Neuronal stem cell (in vitro differentiated cells): ENCODE data around the gene PCDHGA7.
A peak's percentile ranks its signal among the peaks of the same experiment; 100 is the strongest.

Experiments
- DNase-seq: peaks from one replicate; pipeline ENCODE4 v3.0.0-alpha.2; 2013; ENCODE audit warnings: low spot score
- H2AFZ ChIP-seq: one replicate; pipeline ENCODE4 v1.6.1; 2013; ENCODE audit warnings: mild to moderate bottlenecking, low read length, inconsistent platforms
- H2AK5ac ChIP-seq: 2 replicates; pipeline ENCODE4 v1.6.1; 2013; ENCODE audit warnings: low read depth, mild to moderate bottlenecking, inconsistent platforms, low read length, moderate library complexity, mixed read lengths
- H2BK120ac ChIP-seq: 2 replicates; pipeline ENCODE4 v1.6.1; 2013; ENCODE audit warnings: low read depth, mild to moderate bottlenecking, inconsistent platforms, low read length, moderate library complexity, mixed read lengths
- H2BK12ac ChIP-seq: one replicate; pipeline ENCODE4 v1.6.1; 2013; ENCODE audit warnings: low read length, inconsistent platforms
- H2BK15ac ChIP-seq: 2 replicates; pipeline ENCODE4 v1.6.1; 2013; ENCODE audit warnings: mild to moderate bottlenecking, low read length, inconsistent platforms, mixed read lengths
- H2BK5ac ChIP-seq: one replicate; pipeline ENCODE4 v1.6.1; 2013; ENCODE audit warnings: inconsistent platforms, mild to moderate bottlenecking, low read length, moderate library complexity
- H3K14ac ChIP-seq: one replicate; pipeline ENCODE4 v1.6.1; 2013; ENCODE audit warnings: low read length, inconsistent platforms
- H3K18ac ChIP-seq: 2 replicates; pipeline ENCODE4 v1.6.1; 2013; ENCODE audit warnings: low read length, inconsistent platforms
- H3K23ac ChIP-seq: 2 replicates; pipeline ENCODE4 v1.6.1; 2013; ENCODE audit warnings: low read depth, mild to moderate bottlenecking, mixed read lengths, low read length, inconsistent platforms; ENCODE audit not compliant: poor library complexity
- H3K27ac ChIP-seq: replicated peaks from 3 replicates; pipeline ENCODE4 v1.5.1; 2013; ENCODE audit warnings: low read length, inconsistent platforms
- H3K27me3 ChIP-seq, 3 experiments: 2 replicates each; pipeline ENCODE4 v1.6.1; 2013; ENCODE audit warnings: low read length in 3 of 3, mild to moderate bottlenecking in 2 of 3, inconsistent platforms in 1 of 3, low read depth in 1 of 3, mixed read lengths in 1 of 3, moderate library complexity in 1 of 3; ENCODE audit not compliant: control insufficient read depth in 3 of 3, insufficient read depth in 3 of 3
- H3K36me3 ChIP-seq, 2 donors: replicated peaks in 1 of 2; 2 replicates each; pipeline ENCODE4 v1.6.1; 2013; ENCODE audit warnings: low read length in 2 of 2; ENCODE audit not compliant: control insufficient read depth in 2 of 2, insufficient read depth in 2 of 2
- H3K4ac ChIP-seq: 2 replicates; pipeline ENCODE4 v1.6.1; 2013; ENCODE audit warnings: inconsistent platforms, mild to moderate bottlenecking, low read length, moderate library complexity
- H3K4me1 ChIP-seq, 2 donors: 1 replicate in 1 of 2; 2 replicates in 1 of 2; pipeline ENCODE4 v1.6.1; 2013; ENCODE audit warnings: low read length in 2 of 2, low read depth in 1 of 2; ENCODE audit not compliant: control insufficient read depth in 2 of 2, insufficient read depth in 1 of 2
- H3K4me2 ChIP-seq: one replicate; pipeline ENCODE4 v1.6.1; 2013; ENCODE audit warnings: mild to moderate bottlenecking, low read length, inconsistent platforms; ENCODE audit not compliant: insufficient read depth, poor library complexity, severe bottlenecking
- H3K4me3 ChIP-seq, 2 donors: 2 replicates each; pipeline ENCODE4 v1.5.1; 2013; ENCODE audit warnings: low read length in 2 of 2, mild to moderate bottlenecking in 2 of 2, inconsistent platforms in 1 of 2, moderate library complexity in 1 of 2
- H3K79me1 ChIP-seq: one replicate; pipeline ENCODE4 v1.6.1; 2013; ENCODE audit warnings: low read depth, mild to moderate bottlenecking, inconsistent platforms, low read length, moderate library complexity
- H3K9ac ChIP-seq: one replicate; pipeline ENCODE4 v1.6.1; 2013; ENCODE audit warnings: mild to moderate bottlenecking, low read depth, low read length, inconsistent platforms; ENCODE audit not compliant: poor library complexity
- H3K9me3 ChIP-seq, 2 donors: replicated peaks in 1 of 2; 2 replicates each; pipeline versions ENCODE3 to v1.6.1; 2013; ENCODE audit warnings: low read length in 2 of 2, mild to moderate bottlenecking in 2 of 2, inconsistent platforms in 1 of 2, low read depth in 1 of 2, mixed read lengths in 1 of 2, moderate library complexity in 1 of 2; ENCODE audit not compliant: control insufficient read depth in 2 of 2, insufficient read depth in 1 of 2
- H4K8ac ChIP-seq: one replicate; pipeline ENCODE4 v1.6.1; 2013; ENCODE audit warnings: low read depth, mild to moderate bottlenecking, inconsistent platforms, low read length, moderate library complexity
- H4K91ac ChIP-seq: one replicate; pipeline ENCODE4 v1.6.1; 2013; ENCODE audit warnings: low read length, low read depth, mild to moderate bottlenecking, inconsistent platforms; ENCODE audit not compliant: poor library complexity
- WGBS, 2 donors: extraction: QIAGEN DNeasy Blood & Tissue Kit; methylation state at CpG; one replicate each; pipeline ENCODE4 v1.1.7; 2013; ENCODE audit warnings: missing lambda C conversion rate in 2 of 2, mixed read lengths in 1 of 2; ENCODE audit not compliant: insufficient read length in 2 of 2, insufficient replicate concordance in 1 of 2; ENCODE audit errors: extremely low coverage in 2 of 2; 5-methylcytosine and 5-hydroxymethylcytosine counted together

Gene PCDHGA7

GRCh38 chr5:141369994-141370848, 12.3 kb upstream of the PCDHGA7 start, which contains the start of gene PCDHGB3:
TSS of gene PCDHGB3 (plus strand) at chr5:141370242. CDS start at chr5:141370395, 153 bp downstream.
- H3K4me3 ChIP-seq = no peak within 1 kb of the TSS
- no peak for DNase-seq
- H3K18ac ChIP-seq = peak within 1 kb of the TSS; percentile 53
- H3K27ac ChIP-seq = no peak within 1 kb of the TSS
- no peak within 1 kb of the TSS for H3K4ac ChIP-seq
- H3K9ac ChIP-seq = no peak within 1 kb of the TSS
- H3K4me2 ChIP-seq = no peak within 1 kb of the TSS
- no peak within 1 kb of the TSS for H4K8ac ChIP-seq
- no peak within 1 kb of the TSS for H3K23ac ChIP-seq
- WGBS, 2 donors = no CpG with 5 or more reads among the region's 32 CpGs
- H2BK5ac ChIP-seq = no peak within 1 kb of the TSS
- H3K9me3 ChIP-seq = peaks cover 39 to 55% of the 10 kb centered on the region in 2 donors
- no peak within 1 kb of the TSS for H2BK15ac ChIP-seq
- peak within 1 kb of the TSS; percentile 29 for H2AFZ ChIP-seq
- no peak within 1 kb of the TSS for H2BK120ac ChIP-seq
- no peak within 1 kb of the TSS for H2BK12ac ChIP-seq
- no peak within 1 kb of the TSS for H2AK5ac ChIP-seq
- H3K14ac ChIP-seq = no peak within 1 kb of the TSS
- H3K27me3 ChIP-seq = no peaks in the 10 kb centered on the region
- H4K91ac ChIP-seq = no peak within 1 kb of the TSS
- H3K79me1 ChIP-seq = peaks cover 2% of the 10 kb centered on the region
- no peaks in the 10 kb centered on the region for H3K4me1 ChIP-seq
- H3K36me3 ChIP-seq = peaks cover 0 to 2% of the 10 kb centered on the region in 2 donors

DNA sequence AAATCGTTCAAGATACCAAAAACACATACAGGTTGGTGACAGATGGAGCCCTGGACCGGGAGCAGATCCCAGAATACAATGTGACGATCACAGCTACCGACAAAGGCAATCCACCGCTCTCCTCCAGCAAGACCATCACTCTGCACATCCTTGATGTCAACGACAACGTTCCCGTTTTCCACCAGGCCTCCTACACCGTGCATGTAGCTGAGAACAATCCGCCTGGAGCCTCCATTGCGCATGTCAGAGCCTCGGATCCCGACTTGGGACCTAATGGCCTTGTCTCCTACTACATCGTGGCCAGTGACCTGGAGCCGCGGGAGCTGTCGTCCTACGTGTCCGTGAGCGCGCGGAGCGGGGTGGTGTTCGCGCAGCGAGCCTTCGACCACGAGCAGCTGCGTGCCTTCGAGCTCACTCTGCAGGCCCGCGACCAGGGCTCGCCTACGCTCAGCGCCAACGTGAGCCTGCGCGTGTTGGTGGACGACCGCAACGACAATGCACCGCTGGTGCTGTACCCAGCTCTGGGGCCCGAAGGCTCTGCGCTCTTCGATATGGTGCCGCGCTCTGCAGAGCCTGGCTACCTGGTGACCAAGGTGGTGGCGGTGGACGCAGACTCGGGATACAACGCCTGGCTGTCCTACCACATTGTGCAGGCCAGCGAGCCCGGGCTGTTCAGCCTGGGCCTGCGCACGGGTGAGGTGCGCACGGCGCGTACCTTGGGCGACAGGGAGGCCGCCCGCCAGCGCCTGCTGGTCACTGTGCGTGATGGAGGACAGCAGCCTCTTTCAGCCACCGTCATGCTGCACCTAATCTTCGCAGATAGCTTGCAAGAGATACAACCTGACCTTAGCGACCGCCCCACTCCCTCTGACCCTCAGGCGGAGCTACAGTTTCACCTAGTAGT, 10.7 kb upstream of the PCDHGA7 start:
- H3K23ac ChIP-seq = peak overlapping the region; percentile 75
- no peak for DNase-seq
- H4K91ac ChIP-seq = no peak overlapping the region
- no peak overlapping the region for H2AFZ ChIP-seq
- peak overlapping the region; percentile 65 for H4K8ac ChIP-seq
- H2BK15ac ChIP-seq = no peak overlapping the region
- peaks cover 36 to 42% of the 10 kb centered on the region in 2 donors for H3K9me3 ChIP-seq
- no peak overlapping the region for H2BK5ac ChIP-seq
- peaks cover 0 to 1% of the 10 kb centered on the region in 2 donors for H3K36me3 ChIP-seq
- no peaks in the 10 kb centered on the region for H3K79me1 ChIP-seq
- no peak overlapping the region for H2AK5ac ChIP-seq
- peak overlapping the region; percentile 56 for H3K14ac ChIP-seq
- H3K4me2 ChIP-seq = no peak overlapping the region
- peak overlapping the region in 1 of 2 donors; percentile 12 for H3K4me3 ChIP-seq
- peak overlapping the region; percentile 76 for H3K4ac ChIP-seq
- no CpG with 5 or more reads among the region's 69 CpGs for WGBS, 2 donors
- H3K18ac ChIP-seq = no peak overlapping the region
- H3K4me1 ChIP-seq = no peaks in the 10 kb centered on the region
- no peaks in the 10 kb centered on the region for H3K27me3 ChIP-seq
- no peak overlapping the region for H3K27ac ChIP-seq
- no peak overlapping the region for H2BK120ac ChIP-seq
- no peak overlapping the region for H3K9ac ChIP-seq
- H2BK12ac ChIP-seq = no peak overlapping the region

- H2BK5ac ChIP-seq = no peak within 1 kb of the TSS
- H3K27ac ChIP-seq = no peak within 1 kb of the TSS
- no peak within 1 kb of the TSS for H3K4me3 ChIP-seq
- no peak within 1 kb of the TSS for H4K91ac ChIP-seq
- H3K14ac ChIP-seq = peak within 1 kb of the TSS; percentile 21
- no peak within 1 kb of the TSS for H2BK12ac ChIP-seq
- no peaks in the 10 kb centered on the region for H3K4me1 ChIP-seq
- H2BK120ac ChIP-seq = no peak within 1 kb of the TSS
- no peak within 1 kb of the TSS for H4K8ac ChIP-seq
- H3K9me3 ChIP-seq = peaks cover 39 to 42% of the 10 kb centered on the region in 2 donors
- no peaks in the 10 kb centered on the region for H3K79me1 ChIP-seq
- H2BK15ac ChIP-seq = no peak within 1 kb of the TSS
- H3K27me3 ChIP-seq = no peaks in the 10 kb centered on the region
- WGBS, 2 donors = no CpG with 5 or more reads among the region's 27 CpGs
- H3K4ac ChIP-seq = no peak within 1 kb of the TSS
- no peak within 1 kb of the TSS for H3K23ac ChIP-seq
- H3K9ac ChIP-seq = no peak within 1 kb of the TSS
- H2AK5ac ChIP-seq = no peak within 1 kb of the TSS
- H2AFZ ChIP-seq = no peak within 1 kb of the TSS
- no peak for DNase-seq
- no peak within 1 kb of the TSS for H3K4me2 ChIP-seq
- H3K18ac ChIP-seq = no peak within 1 kb of the TSS
- H3K36me3 ChIP-seq = peaks cover 0 to 1% of the 10 kb centered on the region in 2 donors
Observed at GRCh38 chr5:141373673-141374317, 8.7 kb upstream of the PCDHGA7 start, which contains the start of gene PCDHGA6. TSS of gene PCDHGA6 (plus strand) at chr5:141373891. CDS start at chr5:141374084, 193 bp downstream.
